Lung (tissue), 12 donors: ENCODE results near the gene FAM76A. TPM values are rescaled to one million over a fixed set of nuclear protein-coding genes. Genes with fewer than 3 reads are reported as not detected.
A peak's percentile ranks its signal among the peaks of the same experiment; 100 is the strongest.
"Not testable (repeated sequence)": the region's sequence is repeated elsewhere in the genome, so short reads cannot be mapped to it uniquely, and the experiment has no call there.

Source experiments
- ATAC-seq: fragments of 200-7000 bp; cut with Tn5 transposase; one replicate; pipeline ENCODE4 v1.9.1; 2020; ENCODE audit warnings: moderate number of reproducible peaks; ENCODE audit not compliant: insufficient read depth, low FRiP score
- DNase-seq, 3 donors: peaks; one replicate each; pipeline ENCODE4 v3.0.0-alpha.2; 2013 to 2017
- H3K27ac ChIP-seq, 2 donors: one replicate each; pipeline ENCODE4 v1.5.1; 2013; ENCODE audit warnings: mild to moderate bottlenecking in 2 of 2, moderate library complexity in 2 of 2, control low read depth in 1 of 2, inconsistent platforms in 1 of 2, low read depth in 1 of 2, low read length in 1 of 2
- H3K27me3 ChIP-seq, 3 donors: one replicate each; pipeline ENCODE4 v1.5.1; 2013; ENCODE audit warnings: low read length in 2 of 3; ENCODE audit not compliant: control insufficient read depth in 3 of 3, insufficient read depth in 3 of 3
- H3K36me3 ChIP-seq, 4 donors: one replicate each; pipeline ENCODE4 v1.5.1; 2013; ENCODE audit warnings: low read length in 4 of 4, mild to moderate bottlenecking in 1 of 4, moderate library complexity in 1 of 4; ENCODE audit not compliant: control insufficient read depth in 4 of 4, insufficient read depth in 4 of 4
- H3K4me1 ChIP-seq, 5 donors: one replicate each; pipeline ENCODE4 v1.5.1; 2013; ENCODE audit warnings: low read length in 5 of 5, mild to moderate bottlenecking in 2 of 5, moderate library complexity in 1 of 5; ENCODE audit not compliant: control insufficient read depth in 5 of 5, insufficient read depth in 5 of 5
- H3K4me3 ChIP-seq: one replicate; pipeline ENCODE4 v1.5.1; 2013; ENCODE audit warnings: mild to moderate bottlenecking, control low read depth, moderate library complexity
- H3K9ac ChIP-seq, 2 donors: one replicate each; pipeline ENCODE4 v1.5.1; 2013; ENCODE audit warnings: low read length in 2 of 2, control low read depth in 1 of 2; ENCODE audit not compliant: insufficient read depth in 1 of 2
- H3K9me3 ChIP-seq, 4 donors: one replicate each; pipeline ENCODE4 v1.5.1; 2013; ENCODE audit warnings: low read length in 3 of 4, mild to moderate bottlenecking in 1 of 4, moderate library complexity in 1 of 4; ENCODE audit not compliant: control insufficient read depth in 4 of 4, insufficient read depth in 3 of 4
- WGBS, 2 donors: extraction: QIAGEN DNeasy Blood & Tissue Kit; methylation state at CpG; one replicate each; pipeline ENCODE4 v1.1.7; 2013; 5-methylcytosine and 5-hydroxymethylcytosine counted together
- polyA plus RNA-seq, 2 donors: library from polyadenylated mRNA; stranded (reverse); fragments of 200-250 nt; gene quantifications; one replicate each; pipeline ENCODE4 v1.2.1, GENCODE V29; 2013
- total RNA-seq, 2 donors: library from RNA; depleted of rRNA in 1 of 2; stranded (reverse); fragments of >200 nt in 1 of 2; gene quantifications; one replicate each; pipeline ENCODE4 v1.2.1, GENCODE V29; 2014 to 2021
- TF ChIP-seq, protein P1 (sequence below): IDR thresholded peaks from 2 replicates; pipeline ENCODE4 v1.5.1; 2012; ENCODE audit warnings: mild to moderate bottlenecking; ENCODE audit errors: control extremely low read depth, extremely low read depth
- donor health status: control.
- donor health status: control.
- donor health status: Bipolar disorder and iron deficiency.
- donor health status: healthy.
- donor health status: DM: yes; HTN: yes; CAD: no.

Gene FAM76A
- total and polyA plus RNA-seq, 4 donors = 4.3 to 19.4 (median 13.2) TPM

DNA sequence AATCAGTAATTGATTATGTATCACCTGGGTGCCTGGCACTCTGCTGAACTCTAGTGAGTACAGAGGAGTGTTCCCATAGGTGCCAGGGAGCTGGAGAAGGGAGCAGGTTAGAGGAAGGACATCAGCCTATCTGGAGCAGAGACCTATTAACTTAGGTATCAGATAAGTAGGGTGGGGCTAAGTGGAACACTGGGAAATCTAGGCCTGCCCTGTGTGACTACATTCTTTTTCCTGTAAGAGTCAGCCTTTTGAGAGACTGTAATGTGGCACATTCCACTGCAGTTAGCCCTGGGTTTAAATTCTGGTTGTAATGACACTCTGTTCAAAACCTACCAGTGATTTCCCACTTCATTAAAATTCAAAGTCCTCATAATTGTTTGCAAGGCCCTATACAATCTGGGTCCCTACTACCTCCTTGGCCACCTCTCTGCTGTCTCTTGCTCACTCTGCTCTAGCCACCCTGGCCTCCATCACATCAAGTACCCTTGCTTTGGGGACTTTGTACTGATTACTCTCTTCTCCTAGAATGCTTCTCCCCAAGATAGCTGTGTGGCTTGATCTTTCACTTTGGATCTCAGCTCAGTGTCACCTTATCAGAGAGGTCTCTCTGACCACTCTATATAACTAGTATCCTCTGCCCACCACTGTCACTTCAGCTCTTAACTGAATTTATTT, 60.2 kb downstream of the FAM76A start:
- Histone ChIP-seq H3K9ac (no peak overlapping the region), H3K27me3 (no peaks in the 10 kb centered on the region), H3K4me3 (no peak overlapping the region), H3K9me3 (no peaks in the 10 kb centered on the region), H3K4me1 (peaks cover 5 to 25% (median 7%) of the 10 kb centered on the region in 5 donors), H3K36me3 (peaks cover 4 to 13% (median 5%) of the 10 kb centered on the region in 4 donors), H3K27ac (peak overlapping the region; percentile 3 to 95)
- TF ChIP-seq, protein P1, sequence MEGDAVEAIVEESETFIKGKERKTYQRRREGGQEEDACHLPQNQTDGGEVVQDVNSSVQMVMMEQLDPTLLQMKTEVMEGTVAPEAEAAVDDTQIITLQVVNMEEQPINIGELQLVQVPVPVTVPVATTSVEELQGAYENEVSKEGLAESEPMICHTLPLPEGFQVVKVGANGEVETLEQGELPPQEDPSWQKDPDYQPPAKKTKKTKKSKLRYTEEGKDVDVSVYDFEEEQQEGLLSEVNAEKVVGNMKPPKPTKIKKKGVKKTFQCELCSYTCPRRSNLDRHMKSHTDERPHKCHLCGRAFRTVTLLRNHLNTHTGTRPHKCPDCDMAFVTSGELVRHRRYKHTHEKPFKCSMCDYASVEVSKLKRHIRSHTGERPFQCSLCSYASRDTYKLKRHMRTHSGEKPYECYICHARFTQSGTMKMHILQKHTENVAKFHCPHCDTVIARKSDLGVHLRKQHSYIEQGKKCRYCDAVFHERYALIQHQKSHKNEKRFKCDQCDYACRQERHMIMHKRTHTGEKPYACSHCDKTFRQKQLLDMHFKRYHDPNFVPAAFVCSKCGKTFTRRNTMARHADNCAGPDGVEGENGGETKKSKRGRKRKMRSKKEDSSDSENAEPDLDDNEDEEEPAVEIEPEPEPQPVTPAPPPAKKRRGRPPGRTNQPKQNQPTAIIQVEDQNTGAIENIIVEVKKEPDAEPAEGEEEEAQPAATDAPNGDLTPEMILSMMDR = no peak
- DNase-seq (peak; percentile 35 to 63 (median 40)), ATAC-seq (peak; percentile 67)

DNA sequence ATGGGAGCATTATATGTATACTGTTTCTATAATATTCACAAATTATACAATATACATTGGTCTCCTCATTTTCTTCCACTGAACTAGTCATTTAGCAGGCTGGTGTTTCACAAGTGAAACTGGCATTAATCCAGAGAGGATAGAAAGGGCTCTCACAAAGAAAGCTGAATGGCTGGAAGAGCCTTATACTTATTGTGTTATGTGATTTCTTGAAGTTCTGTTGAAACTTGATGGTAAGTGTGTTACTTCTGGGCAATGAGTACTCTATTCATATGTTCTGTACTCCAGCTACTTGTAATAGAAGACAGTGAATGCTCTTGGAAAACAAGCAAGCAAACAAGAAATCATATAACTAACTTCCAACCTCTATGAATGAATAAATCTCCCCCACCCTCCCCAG, 62.1 kb downstream of the FAM76A start:
- ATAC-seq = no peak
- Histone ChIP-seq H3K27me3 (no peaks in the 10 kb centered on the region), H3K4me1 (peaks cover 5 to 25% (median 6%) of the 10 kb centered on the region in 5 donors), H3K9ac (peak overlapping the region in 1 of 2 donors; percentile 42), H3K9me3 (no peaks in the 10 kb centered on the region), H3K27ac (peak overlapping the region in 1 of 2 donors; percentile 45), H3K36me3 (peaks cover 5 to 13% (median 8%) of the 10 kb centered on the region in 4 donors), H3K4me3 (no peak overlapping the region)
- TF ChIP-seq, protein P1 = no peak
- DNase-seq = peak in 2 of 3 donors; percentile 69 to 85

DNA sequence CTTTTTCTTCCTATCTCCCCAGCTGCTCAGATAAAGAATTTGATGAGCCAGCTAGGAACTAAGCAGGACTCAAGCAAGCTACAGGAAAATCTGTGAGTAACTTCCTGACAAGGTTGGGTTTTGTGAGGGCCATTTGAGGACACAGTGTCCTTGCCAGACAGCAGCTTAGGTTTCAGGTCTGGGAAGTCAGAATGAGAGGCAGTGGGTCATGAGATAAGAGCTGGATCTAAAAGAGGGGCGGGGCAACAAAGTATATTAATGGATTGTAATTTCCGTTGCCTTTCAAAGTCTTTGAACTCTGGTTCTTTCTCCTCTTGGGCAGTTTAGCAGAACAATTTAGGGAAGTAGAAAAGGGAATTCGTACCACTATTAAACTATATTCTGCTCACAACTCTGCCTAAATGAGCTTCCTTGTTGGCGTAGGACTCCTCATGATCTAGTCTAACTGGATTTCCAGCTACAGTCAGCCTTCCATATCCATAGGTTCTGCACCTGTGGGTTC, 63.8 kb downstream of the FAM76A start:
- no peak overlapping the region for H3K4me3 ChIP-seq
- H3K27me3 ChIP-seq = no peaks in the 10 kb centered on the region
- H3K9me3 ChIP-seq = no peaks in the 10 kb centered on the region
- TF ChIP-seq, protein P1 = no peak
- DNase-seq (peak in 1 of 3 donors; percentile 29), ATAC-seq (peak; percentile 60)
- WGBS, 2 donors = 8 to 37% methylated on average over 4 of the region's 4 CpGs
- H3K36me3 ChIP-seq = peaks cover 7 to 20% (median 14%) of the 10 kb centered on the region in 4 donors
- peaks cover 4 to 23% (median 6%) of the 10 kb centered on the region in 5 donors for H3K4me1 ChIP-seq
- peak overlapping the region; percentile 26 to 53 for H3K27ac ChIP-seq
- no peak overlapping the region for H3K9ac ChIP-seq

DNA sequence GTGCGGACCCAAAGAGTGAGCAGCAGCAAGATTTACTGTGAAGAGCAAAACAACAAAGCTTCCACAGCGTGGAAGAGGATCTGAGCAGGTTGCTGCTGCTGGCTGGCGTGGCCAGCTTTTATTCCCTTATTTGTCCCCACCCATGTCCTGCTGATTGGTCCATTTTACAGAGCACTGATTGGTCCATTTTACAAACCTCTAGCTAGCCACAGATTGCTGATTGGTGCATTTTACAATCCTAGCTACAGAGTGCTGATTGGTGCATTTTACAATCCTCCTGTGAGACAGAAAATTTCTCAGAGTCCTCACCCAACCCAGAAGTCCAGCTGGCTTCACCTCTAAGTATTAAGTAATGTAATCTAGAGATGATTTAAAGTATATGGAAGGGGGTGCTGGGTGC, 64.5 kb downstream of the FAM76A start:
- H3K9ac ChIP-seq, H3K4me3 ChIP-seq, H3K27me3 ChIP-seq, DNase-seq, ATAC-seq, H3K9me3 ChIP-seq: not testable (repeated sequence)
- 85 to 91% methylated on average over 3 of the region's 3 CpGs for WGBS, 2 donors
- H3K36me3 ChIP-seq = peaks cover 7 to 22% (median 14%) of the 10 kb centered on the region in 4 donors
- peak overlapping the region in 1 of 2 donors; percentile 26 for H3K27ac ChIP-seq
- H3K4me1 ChIP-seq = peaks cover 4 to 21% (median 6%) of the 10 kb centered on the region in 5 donors
